Measurements from ENCODE around the gene MACO1.
"Not testable (repeated sequence)": the region's sequence is repeated elsewhere in the genome, so short reads cannot be mapped to it uniquely, and the experiment has no call there.

The MACO1 gene, protein sequence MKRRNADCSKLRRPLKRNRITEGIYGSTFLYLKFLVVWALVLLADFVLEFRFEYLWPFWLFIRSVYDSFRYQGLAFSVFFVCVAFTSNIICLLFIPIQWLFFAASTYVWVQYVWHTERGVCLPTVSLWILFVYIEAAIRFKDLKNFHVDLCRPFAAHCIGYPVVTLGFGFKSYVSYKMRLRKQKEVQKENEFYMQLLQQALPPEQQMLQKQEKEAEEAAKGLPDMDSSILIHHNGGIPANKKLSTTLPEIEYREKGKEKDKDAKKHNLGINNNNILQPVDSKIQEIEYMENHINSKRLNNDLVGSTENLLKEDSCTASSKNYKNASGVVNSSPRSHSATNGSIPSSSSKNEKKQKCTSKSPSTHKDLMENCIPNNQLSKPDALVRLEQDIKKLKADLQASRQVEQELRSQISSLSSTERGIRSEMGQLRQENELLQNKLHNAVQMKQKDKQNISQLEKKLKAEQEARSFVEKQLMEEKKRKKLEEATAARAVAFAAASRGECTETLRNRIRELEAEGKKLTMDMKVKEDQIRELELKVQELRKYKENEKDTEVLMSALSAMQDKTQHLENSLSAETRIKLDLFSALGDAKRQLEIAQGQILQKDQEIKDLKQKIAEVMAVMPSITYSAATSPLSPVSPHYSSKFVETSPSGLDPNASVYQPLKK

DNA sequence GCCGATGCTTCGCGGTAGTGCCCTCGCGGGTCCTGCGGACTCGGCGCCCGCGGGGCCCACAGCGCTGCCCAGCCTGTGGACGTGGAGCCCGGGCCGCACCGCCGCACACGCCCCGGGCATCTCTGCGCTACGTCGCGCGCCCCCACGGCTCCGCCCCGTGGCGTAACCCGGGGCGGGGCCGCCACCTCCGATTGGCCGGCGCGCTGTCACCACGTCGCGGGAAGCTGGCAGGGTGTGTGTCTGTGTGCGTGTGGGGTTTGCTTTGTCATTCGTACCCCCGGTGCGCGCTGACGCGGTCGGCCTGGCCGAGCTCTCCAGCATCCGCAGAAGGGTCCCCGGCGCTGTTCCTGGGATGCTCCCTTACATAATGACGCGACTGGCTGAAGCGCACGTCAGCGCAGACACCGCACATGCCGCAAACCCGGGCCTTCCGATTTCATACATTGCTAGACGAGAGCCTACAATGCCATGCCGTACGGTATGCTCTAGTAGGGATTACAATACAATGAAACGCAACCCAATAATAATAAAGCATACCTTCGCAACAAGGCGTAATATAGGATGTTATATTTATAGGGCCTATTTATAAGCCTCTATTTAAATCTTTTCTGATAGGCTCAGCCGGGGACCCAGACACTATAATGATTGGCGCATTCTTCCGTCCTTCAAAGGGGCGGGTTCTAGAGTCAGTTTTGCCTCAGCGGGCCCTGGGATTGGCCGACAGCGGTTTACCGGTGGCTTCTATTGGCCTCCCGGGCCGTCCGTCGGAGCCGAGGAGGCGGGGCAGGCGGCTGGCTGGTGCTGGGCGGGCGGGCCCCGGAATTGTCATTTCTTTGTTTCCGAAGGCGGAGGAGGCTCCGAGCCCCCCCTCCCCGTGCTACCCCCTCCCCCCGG is at the start of gene MACO1:
TSS of gene MACO1 (plus strand) at position 825 of the 894 bp plus-strand sequence. CDS start 202 bp downstream, outside the sequence.
- peak within 1 kb of the TSS; percentile 79 for H3K27ac ChIP-seq
- TF ChIP-seq, protein P1, sequence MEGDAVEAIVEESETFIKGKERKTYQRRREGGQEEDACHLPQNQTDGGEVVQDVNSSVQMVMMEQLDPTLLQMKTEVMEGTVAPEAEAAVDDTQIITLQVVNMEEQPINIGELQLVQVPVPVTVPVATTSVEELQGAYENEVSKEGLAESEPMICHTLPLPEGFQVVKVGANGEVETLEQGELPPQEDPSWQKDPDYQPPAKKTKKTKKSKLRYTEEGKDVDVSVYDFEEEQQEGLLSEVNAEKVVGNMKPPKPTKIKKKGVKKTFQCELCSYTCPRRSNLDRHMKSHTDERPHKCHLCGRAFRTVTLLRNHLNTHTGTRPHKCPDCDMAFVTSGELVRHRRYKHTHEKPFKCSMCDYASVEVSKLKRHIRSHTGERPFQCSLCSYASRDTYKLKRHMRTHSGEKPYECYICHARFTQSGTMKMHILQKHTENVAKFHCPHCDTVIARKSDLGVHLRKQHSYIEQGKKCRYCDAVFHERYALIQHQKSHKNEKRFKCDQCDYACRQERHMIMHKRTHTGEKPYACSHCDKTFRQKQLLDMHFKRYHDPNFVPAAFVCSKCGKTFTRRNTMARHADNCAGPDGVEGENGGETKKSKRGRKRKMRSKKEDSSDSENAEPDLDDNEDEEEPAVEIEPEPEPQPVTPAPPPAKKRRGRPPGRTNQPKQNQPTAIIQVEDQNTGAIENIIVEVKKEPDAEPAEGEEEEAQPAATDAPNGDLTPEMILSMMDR (conservative IDR thresholded peaks at IDR 0.05): no peak
- peak; percentile 38; the same call in 1 of the 2 replicates for TF ChIP-seq ZFX (IDR thresholded peaks at IDR 0.05)

- H3K27ac ChIP-seq: not testable (repeated sequence)
These were observed 48.2 kb upstream of the MACO1 start for GRCh38 chr1:25382543-25382942.

GRCh38 chr1:25383090-25383489 is 47.6 kb upstream of the MACO1 start:
- H3K27ac ChIP-seq: not testable (repeated sequence)

- H3K27ac ChIP-seq: not testable (repeated sequence)
These were observed 46.8 kb upstream of the MACO1 start for GRCh38 chr1:25383875-25384274.

- H3K27ac ChIP-seq: not testable (repeated sequence)
These were observed 43.6 kb upstream of the MACO1 start for GRCh38 chr1:25387096-25387495.

DNA sequence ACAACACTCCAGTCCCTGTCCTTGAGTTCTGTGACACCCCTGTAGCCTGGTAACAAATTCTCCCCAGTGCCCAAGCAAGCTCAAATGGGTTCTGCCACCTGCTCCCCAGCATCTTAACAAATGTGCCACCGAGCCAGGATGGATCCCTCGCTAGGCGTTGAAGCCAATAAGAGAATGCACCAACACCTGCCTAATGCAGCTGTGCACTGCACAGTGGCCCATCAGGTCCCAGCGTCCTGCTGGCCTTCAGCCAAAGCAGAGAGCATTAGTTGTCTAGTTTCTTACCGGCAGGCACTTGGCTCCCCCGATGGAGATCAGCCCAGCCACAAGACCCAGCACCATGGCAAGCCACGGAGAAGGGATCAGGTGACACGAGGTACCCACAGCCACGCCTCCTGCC is 42.0 kb upstream of the MACO1 start:
- H3K27ac ChIP-seq: not testable (repeated sequence)

- not testable (repeated sequence) for H3K27ac ChIP-seq
These were observed 41.0 kb upstream of the MACO1 start for GRCh38 chr1:25389721-25390120.

DNA sequence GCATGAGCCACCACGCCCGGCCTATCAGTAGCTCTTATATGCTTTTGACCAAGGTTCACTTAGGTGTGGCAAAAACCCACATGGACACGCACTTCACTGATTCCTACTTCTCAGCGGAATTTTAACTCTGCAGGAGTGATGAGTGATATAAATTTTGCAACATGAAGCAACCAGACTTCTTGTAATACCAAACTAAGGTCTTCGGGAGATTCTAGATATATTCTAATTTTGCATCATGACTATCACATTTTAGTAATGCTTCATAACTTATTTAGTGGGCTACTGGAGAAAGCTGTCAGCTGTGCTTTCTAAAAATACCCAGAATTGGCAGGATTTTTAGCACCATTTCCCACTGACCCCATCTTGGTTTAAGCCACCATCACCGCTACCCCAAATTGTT is 37.9 kb upstream of the MACO1 start:
- no peak overlapping the region for H3K27ac ChIP-seq

DNA sequence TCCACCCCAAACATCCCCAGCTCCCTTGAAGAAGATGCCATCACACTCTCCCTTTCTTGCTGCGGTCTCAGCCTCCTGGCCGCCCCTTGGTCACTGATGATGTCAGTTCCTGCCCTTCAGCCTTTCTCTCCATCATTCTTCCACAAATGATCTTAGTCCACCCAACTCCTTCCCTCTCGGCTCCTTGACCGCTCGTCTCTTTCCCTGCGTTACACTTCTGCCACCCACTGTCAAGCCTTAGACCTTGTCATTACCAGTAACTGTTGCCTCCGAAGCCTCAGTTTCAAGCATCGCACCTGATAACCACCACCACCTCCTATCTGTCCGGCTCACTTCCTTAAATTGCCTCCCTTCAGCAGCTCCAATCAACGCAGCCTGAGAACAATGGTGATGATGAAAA is 33.1 kb upstream of the MACO1 start:
- not testable (repeated sequence) for H3K27ac ChIP-seq

More for the DNA sequence above, 37.9 kb upstream of the MACO1 start:
- TF ChIP-seq, protein P1 (conservative IDR thresholded peaks at IDR 0.05): no peak

GRCh38 chr1:25398079-25398478 is 32.6 kb upstream of the MACO1 start:
- H3K27ac ChIP-seq: not testable (repeated sequence)

- TF ChIP-seq, protein P1 (conservative IDR thresholded peaks at IDR 0.05): peak; percentile 32
- H3K27ac ChIP-seq: not testable (repeated sequence)
These were observed 27.5 kb upstream of the MACO1 start for GRCh38 chr1:25402947-25403803.

DNA sequence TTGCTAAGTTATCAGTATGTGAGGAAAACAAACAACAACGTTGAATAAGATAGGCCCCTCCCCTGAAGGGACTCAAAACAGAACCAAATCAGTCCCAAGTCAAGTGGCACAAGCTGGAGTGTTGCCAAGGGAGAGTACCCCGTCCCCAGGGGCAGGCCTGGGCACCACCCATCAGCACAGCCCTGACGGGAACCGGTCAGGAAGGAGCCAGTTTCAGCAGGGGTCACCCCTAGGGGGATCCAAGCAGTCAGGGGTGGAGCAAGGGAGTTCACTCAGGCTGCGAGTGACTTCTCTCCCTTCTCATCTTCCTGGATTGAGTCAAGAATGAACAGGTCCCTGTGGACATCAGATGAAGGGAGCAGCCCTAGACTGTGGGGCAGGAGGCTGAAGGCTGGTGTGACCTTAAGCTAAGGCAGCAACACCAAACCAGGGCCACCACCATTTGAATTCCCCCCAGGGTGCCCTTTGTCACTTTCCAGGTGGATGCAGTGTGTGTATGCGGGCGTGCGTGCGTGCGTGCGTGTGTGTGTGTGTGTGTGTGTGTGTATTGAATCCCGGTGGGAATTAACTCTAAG is 24.9 kb upstream of the MACO1 start:
- not testable (repeated sequence) for H3K27ac ChIP-seq

- not testable (repeated sequence) for H3K27ac ChIP-seq
These were observed 20.9 kb upstream of the MACO1 start for GRCh38 chr1:25409641-25410427.

DNA sequence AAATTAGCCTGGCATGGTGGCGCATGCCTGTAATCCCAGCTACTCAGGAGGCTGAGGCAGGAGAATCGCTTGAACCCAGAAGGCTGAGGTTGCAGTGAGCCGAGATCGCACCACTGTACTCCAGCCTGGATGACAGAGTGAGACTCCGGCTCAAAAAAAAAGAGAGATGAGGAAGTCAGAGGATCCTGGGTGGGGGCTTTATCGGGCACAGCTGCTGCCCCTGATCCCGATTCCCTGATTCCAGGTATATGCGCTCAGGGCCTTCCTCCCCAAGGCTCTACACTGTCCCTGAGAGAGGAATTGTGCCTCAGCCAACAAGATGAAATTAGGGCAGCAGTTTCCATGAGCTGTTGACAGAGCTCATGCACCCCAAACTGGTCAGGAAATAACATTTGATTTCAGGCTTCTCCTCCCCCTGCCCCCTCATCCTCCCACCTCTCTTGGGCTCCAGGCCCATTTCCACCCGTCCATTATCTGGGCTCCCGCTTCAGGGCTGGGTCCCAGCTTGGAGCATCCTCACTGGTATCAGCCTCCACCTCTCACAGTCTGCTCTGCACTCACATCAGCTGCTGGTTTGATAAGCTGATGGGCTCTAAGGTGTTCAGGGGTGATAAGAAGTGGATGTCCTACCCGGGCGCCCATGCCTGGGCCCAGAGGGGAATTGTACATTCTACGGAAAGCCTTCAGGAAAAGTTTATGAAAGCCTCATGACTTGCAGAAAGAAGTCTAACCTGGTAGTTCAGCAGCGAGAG is 17.6 kb upstream of the MACO1 start:
- H3K27ac ChIP-seq: not testable (repeated sequence)
